Activated CD8-positive, alpha-beta T cell treated with anti-CD3 and anti-CD28 coated beads, Interleukin-2, amount 10 ng/mL, durations not matched to agents 7 days and 5 days (primary cell): ENCODE results near the gene EIF1AY. TPM values are rescaled to one million over a fixed set of nuclear protein-coding genes. Genes with fewer than 3 reads are reported as not detected.
"Not testable (repeated sequence)": the region's sequence is repeated elsewhere in the genome, so short reads cannot be mapped to it uniquely, and the experiment has no call there.

Experiments used
- ATAC-seq: fragments of 150-1000 bp; cut with Tn5 transposase; one replicate; pipeline ENCODE4 v1.10.0; 2021; ENCODE audit warnings: moderate library complexity
- CTCF ChIA-PET: fragments of 350-600 bp; sonication (Branson Sonifier 250); formaldehyde crosslinking; loops from one replicate; lab custom pipeline; 2021; ENCODE audit warnings: antibody characterized with exemption; lab: Charles Lee
- POLR2A ChIA-PET: fragments of 350-600 bp; sonication (Branson Sonifier 250); formaldehyde crosslinking; loops from one replicate; lab custom pipeline; 2021; ENCODE audit warnings: antibody characterized with exemption; lab: Charles Lee
- DNase-seq: peaks from one replicate; pipeline ENCODE4 v3.0.0-alpha.2; 2020
- H3K27ac Mint-ChIP-seq: one replicate; pipeline ENCODE4 v1.8.0; 2021; ENCODE audit warnings: mild to moderate bottlenecking, mixed read lengths
- H3K27me3 Mint-ChIP-seq: one replicate; pipeline ENCODE4 v1.8.0; 2021; ENCODE audit warnings: low read depth, mixed read lengths
- H3K36me3 Mint-ChIP-seq: one replicate; pipeline ENCODE4 v1.8.0; 2021; ENCODE audit warnings: low read depth, mixed read lengths
- H3K4me1 Mint-ChIP-seq: one replicate; pipeline ENCODE4 v1.8.0; 2021; ENCODE audit warnings: low read depth, mixed read lengths
- H3K4me3 Mint-ChIP-seq: one replicate; pipeline ENCODE4 v1.8.0; 2021; ENCODE audit warnings: mild to moderate bottlenecking, mixed read lengths
- H3K9me3 Mint-ChIP-seq: one replicate; pipeline ENCODE4 v1.8.0; 2022; ENCODE audit warnings: mixed read lengths; ENCODE audit not compliant: insufficient read depth
- total RNA-seq, 2 experiments: library from RNA; stranded (reverse); gene quantifications; one replicate each; pipeline ENCODE4 v1.2.3, GENCODE V29; 2021

Gene EIF1AY
- total RNA-seq, result 10 to 100 TPM; 70.4 to 72.9 TPM

- CTCF ChIA-PET, result interaction anchor here (0.9 to 1.2 kb wide), 2 partner anchors 73 to 167 kb away, joined by 3 read pairs; no protein-coding TSS in a partner anchor
- Mint-ChIP-seq H3K9me3 (no peaks in the 10 kb centered on the region), H3K27ac (peak within 1 kb of the TSS; percentile 97), H3K4me1 (peaks cover 27% of the 10 kb centered on the region), H3K36me3 (peaks cover 17% of the 10 kb centered on the region), H3K27me3 (no peaks in the 10 kb centered on the region), H3K4me3 (peak within 1 kb of the TSS; percentile 88)
- POLR2A ChIA-PET, result interaction anchor here (0.6 to 1.3 kb wide), 8 partner anchors 47 to 1008 kb away, joined by 3 to 5 read pairs (median 3); no protein-coding TSS in a partner anchor
- DNase-seq, result peak; percentile 91
- ATAC-seq, result peak; percentile 97
These were observed at the start of gene EIF1AY for GRCh38 chrY:20575531-20576121. EIF1AY (plus strand) TSS chrY:20575776; CDS start chrY:20575872, 96 bp downstream.

GRCh38 chrY:20528435-20528834 lies 47.1 kb upstream of the EIF1AY start:
- no peak overlapping the region for H3K27ac Mint-ChIP-seq
- no peaks in the 10 kb centered on the region for H3K27me3 Mint-ChIP-seq
- H3K4me1 Mint-ChIP-seq, result peaks cover 10% of the 10 kb centered on the region
- no peaks in the 10 kb centered on the region for H3K9me3 Mint-ChIP-seq
- H3K36me3 Mint-ChIP-seq, result no peaks in the 10 kb centered on the region
- ATAC-seq (no peak), DNase-seq (no peak)
- H3K4me3 Mint-ChIP-seq, result no peak overlapping the region
- CTCF ChIA-PET, result no interaction called here
- POLR2A ChIA-PET, result no interaction called here

GRCh38 chrY:20538186-20538585 lies 37.4 kb upstream of the EIF1AY start:
- DNase-seq, result no peak
- ChIA-PET CTCF (no interaction called here), POLR2A (no interaction called here)
- peaks cover 30% of the 10 kb centered on the region for H3K4me1 Mint-ChIP-seq
- no peaks in the 10 kb centered on the region for H3K9me3 Mint-ChIP-seq
- no peaks in the 10 kb centered on the region for H3K27me3 Mint-ChIP-seq
- ATAC-seq, result no peak
- no peak overlapping the region for H3K4me3 Mint-ChIP-seq
- H3K36me3 Mint-ChIP-seq, result no peaks in the 10 kb centered on the region
- H3K27ac Mint-ChIP-seq, result no peak overlapping the region

GRCh38 chrY:20538933-20539332 lies 36.6 kb upstream of the EIF1AY start:
- DNase-seq (no peak), ATAC-seq (no peak)
- ChIA-PET CTCF (no interaction called here), POLR2A (no interaction called here)
- H3K4me3 Mint-ChIP-seq, result no peak overlapping the region
- no peaks in the 10 kb centered on the region for H3K36me3 Mint-ChIP-seq
- H3K4me1 Mint-ChIP-seq, result peaks cover 30% of the 10 kb centered on the region
- no peaks in the 10 kb centered on the region for H3K9me3 Mint-ChIP-seq
- no peak overlapping the region for H3K27ac Mint-ChIP-seq
- no peaks in the 10 kb centered on the region for H3K27me3 Mint-ChIP-seq

GRCh38 chrY:20544451-20544960 lies 31.1 kb upstream of the EIF1AY start:
- no peak overlapping the region for H3K4me3 Mint-ChIP-seq

GRCh38 chrY:20546071-20546470 lies 29.5 kb upstream of the EIF1AY start:
- H3K4me1 Mint-ChIP-seq, result no peaks in the 10 kb centered on the region
- ChIA-PET CTCF (no interaction called here), POLR2A (no interaction called here)
- ATAC-seq (no peak), DNase-seq (no peak)
- H3K4me3 Mint-ChIP-seq, result no peak overlapping the region
- no peak overlapping the region for H3K27ac Mint-ChIP-seq
- no peaks in the 10 kb centered on the region for H3K27me3 Mint-ChIP-seq
- H3K9me3 Mint-ChIP-seq, result no peaks in the 10 kb centered on the region
- H3K36me3 Mint-ChIP-seq, result no peaks in the 10 kb centered on the region

More at GRCh38 chrY:20544451-20544960, 31.1 kb upstream of the EIF1AY start:
- Mint-ChIP-seq H3K9me3 (no peaks in the 10 kb centered on the region), H3K4me1 (peaks cover 9% of the 10 kb centered on the region), H3K36me3 (no peaks in the 10 kb centered on the region), H3K27me3 (no peaks in the 10 kb centered on the region), H3K27ac (no peak overlapping the region)
- POLR2A ChIA-PET, result no interaction called here
- CTCF ChIA-PET, result no interaction called here
- DNase-seq (no peak), ATAC-seq (no peak)

- Mint-ChIP-seq H3K27me3 (no peaks in the 10 kb centered on the region), H3K4me1 (no peaks in the 10 kb centered on the region), H3K36me3 (no peaks in the 10 kb centered on the region), H3K4me3 (no peak overlapping the region), H3K9me3 (no peaks in the 10 kb centered on the region), H3K27ac (no peak overlapping the region)
- DNase-seq, result no peak
- ChIA-PET POLR2A (no interaction called here), CTCF (no interaction called here)
- ATAC-seq, result no peak
These were observed 26.3 kb upstream of the EIF1AY start for GRCh38 chrY:20549289-20549688.

- Mint-ChIP-seq H3K27me3 (no peaks in the 10 kb centered on the region), H3K9me3 (no peaks in the 10 kb centered on the region), H3K4me1 (no peaks in the 10 kb centered on the region)
These were observed 23.7 kb upstream of the EIF1AY start for GRCh38 chrY:20551840-20552239.

GRCh38 chrY:20552764-20553323 lies 22.7 kb upstream of the EIF1AY start:
- H3K4me3 Mint-ChIP-seq, POLR2A ChIA-PET, H3K36me3 Mint-ChIP-seq, H3K27ac Mint-ChIP-seq, CTCF ChIA-PET, ATAC-seq, H3K9me3 Mint-ChIP-seq, DNase-seq, H3K4me1 Mint-ChIP-seq, H3K27me3 Mint-ChIP-seq: not testable (repeated sequence)

More at GRCh38 chrY:20551840-20552239, 23.7 kb upstream of the EIF1AY start:
- no peak overlapping the region for H3K27ac Mint-ChIP-seq
- ATAC-seq (no peak), DNase-seq (no peak)
- H3K4me3 Mint-ChIP-seq, result no peak overlapping the region
- ChIA-PET CTCF (no interaction called here), POLR2A (no interaction called here)
- H3K36me3 Mint-ChIP-seq, result no peaks in the 10 kb centered on the region

- ChIA-PET POLR2A (no interaction called here), CTCF (interaction anchor here (1.4 kb wide), 1 partner anchor 185 kb away, joined by 4 read pairs; no protein-coding TSS in a partner anchor)
- no peaks in the 10 kb centered on the region for H3K9me3 Mint-ChIP-seq
- H3K27ac Mint-ChIP-seq, result no peak overlapping the region
- no peaks in the 10 kb centered on the region for H3K27me3 Mint-ChIP-seq
- ATAC-seq, result no peak
- H3K4me3 Mint-ChIP-seq, result no peak overlapping the region
- no peaks in the 10 kb centered on the region for H3K36me3 Mint-ChIP-seq
- DNase-seq, result no peak
- H3K4me1 Mint-ChIP-seq, result no peaks in the 10 kb centered on the region
These were observed 19.8 kb upstream of the EIF1AY start for GRCh38 chrY:20555820-20556219.

- POLR2A ChIA-PET, result no interaction called here
- Mint-ChIP-seq H3K27ac (no peak overlapping the region), H3K9me3 (no peaks in the 10 kb centered on the region), H3K4me1 (no peaks in the 10 kb centered on the region), H3K27me3 (no peaks in the 10 kb centered on the region), H3K4me3 (no peak overlapping the region), H3K36me3 (no peaks in the 10 kb centered on the region)
- CTCF ChIA-PET, result interaction anchor here (0.7 to 1.0 kb wide), 3 partner anchors 10 to 701 kb away, joined by 3 read pairs; no protein-coding TSS in a partner anchor
- ATAC-seq (no peak), DNase-seq (no peak)
These were observed 16.9 kb upstream of the EIF1AY start for GRCh38 chrY:20558677-20559076.

- ChIA-PET POLR2A (no interaction called here), CTCF (no interaction called here)
- no peaks in the 10 kb centered on the region for H3K9me3 Mint-ChIP-seq
These were observed 15.6 kb upstream of the EIF1AY start for GRCh38 chrY:20559873-20560512.

More at GRCh38 chrY:20559873-20560512, 15.6 kb upstream of the EIF1AY start:
- Mint-ChIP-seq H3K4me1 (no peaks in the 10 kb centered on the region), H3K36me3 (no peaks in the 10 kb centered on the region), H3K27me3 (no peaks in the 10 kb centered on the region), H3K27ac (no peak overlapping the region), H3K4me3 (no peak overlapping the region)
- ATAC-seq (no peak), DNase-seq (no peak)
